SK-N-MC (cell line): ENCODE data around the gene ACADL.

Source experiments
- DNase-seq: peaks from one replicate; pipeline ENCODE4 v3.0.0-alpha.2; 2011; ENCODE audit warnings: low read depth, low spot score
- H3K27ac ChIP-seq: fragments of 200-600 bp; sonication (generic); 2 replicates; pipeline ENCODE4 v1.5.1; 2016; ENCODE audit warnings: mixed run types
- H3K36me3 ChIP-seq: fragments of 200-600 bp; sonication (generic); 2 replicates; pipeline ENCODE4 v1.6.1; 2017; ENCODE audit warnings: antibody characterized with exemption, low read length, mixed read lengths; ENCODE audit not compliant: insufficient read depth
- H3K4me3 ChIP-seq: fragments of 200-600 bp; sonication (generic); 2 replicates; pipeline ENCODE4 v1.5.1; 2016
- H3K9ac ChIP-seq: fragments of 200-600 bp; sonication (generic); 2 replicates; pipeline ENCODE4 v1.8.0; 2017; ENCODE audit warnings: mixed run types, mixed read lengths; ENCODE audit not compliant: insufficient read length
- H3K9me3 ChIP-seq: fragments of 200-600 bp; sonication (generic); 2 replicates; pipeline ENCODE4 v1.6.1; 2017; ENCODE audit warnings: low read depth, mild to moderate bottlenecking, antibody characterized with exemption, low read length, moderate library complexity, mixed read lengths
- EZH2 ChIP-seq: fragments of 200-600 bp; sonication (generic); IDR thresholded peaks from one replicate; pipeline ENCODE4 v1.6.1; 2017; ENCODE audit warnings: antibody characterized with exemption
- FOXP2 ChIP-seq: optimal IDR thresholded peaks from 2 replicates; pipeline ENCODE3; 2011; ENCODE audit warnings: mild to moderate bottlenecking, moderate library complexity; ENCODE audit not compliant: insufficient read depth; ENCODE audit errors: extremely low read length, control extremely low read depth
- POLR2AphosphoS5 ChIP-seq: IDR thresholded peaks from 2 replicates; pipeline ENCODE4 v1.6.1; 2012; ENCODE audit warnings: mild to moderate bottlenecking, low read depth, low read length, borderline replicate concordance

The ACADL gene

GRCh38 chr2:210169516-210170195 lies 55.6 kb downstream of the ACADL start:
- no peaks in the 10 kb centered on the region for H3K36me3 ChIP-seq
- TF ChIP-seq EZH2 = no peak
- TF ChIP-seq POLR2AphosphoS5 = no peak
- no peaks in the 10 kb centered on the region for H3K9me3 ChIP-seq
- DNase-seq = no peak
- peak overlapping the region; percentile 94 for H3K27ac ChIP-seq
- H3K9ac ChIP-seq = peak overlapping the region; percentile 85
- peak overlapping the region; percentile 95 for H3K4me3 ChIP-seq

GRCh38 chr2:210167227-210167626 lies 58.0 kb downstream of the ACADL start:
- DNase-seq = no peak

GRCh38 chr2:210162466-210163124 lies 62.7 kb downstream of the ACADL start:
- Histone ChIP-seq H3K36me3 (peaks cover 12% of the 10 kb centered on the region), H3K9me3 (peaks cover 3% of the 10 kb centered on the region; the same call in 1 of the 2 replicates), H3K4me3 (no peak overlapping the region), H3K9ac (no peak overlapping the region), H3K27ac (peak overlapping the region; percentile 47)
- no peak for TF ChIP-seq FOXP2
- TF ChIP-seq EZH2 = no peak
- no peak for TF ChIP-seq POLR2AphosphoS5
- no peak for DNase-seq

More at GRCh38 chr2:210167227-210167626, 58.0 kb downstream of the ACADL start:
- Histone ChIP-seq H3K4me3 (peak overlapping the region; percentile 67), H3K36me3 (peaks cover 6% of the 10 kb centered on the region; the same call in 1 of the 2 replicates), H3K9ac (peak overlapping the region; percentile 63), H3K9me3 (peaks cover 3% of the 10 kb centered on the region; the same call in 1 of the 2 replicates), H3K27ac (peak overlapping the region; percentile 82)
- no peak for TF ChIP-seq FOXP2
- no peak for TF ChIP-seq POLR2AphosphoS5
- TF ChIP-seq EZH2 = no peak

- H3K36me3 ChIP-seq = peaks cover 28% of the 10 kb centered on the region
- H3K9ac ChIP-seq = no peak overlapping the region
- H3K9me3 ChIP-seq = no peaks in the 10 kb centered on the region
- no peak for TF ChIP-seq FOXP2
- TF ChIP-seq EZH2 = no peak
- no peak for TF ChIP-seq POLR2AphosphoS5
- no peak overlapping the region for H3K27ac ChIP-seq
- DNase-seq = no peak
- no peak overlapping the region for H3K4me3 ChIP-seq
Measured at GRCh38 chr2:210159059-210159458, 66.2 kb downstream of the ACADL start.

GRCh38 chr2:210158236-210158635 lies 67.0 kb downstream of the ACADL start:
- no peak overlapping the region for H3K9ac ChIP-seq
- no peak for DNase-seq
- peaks cover 35% of the 10 kb centered on the region for H3K36me3 ChIP-seq
- no peak overlapping the region for H3K4me3 ChIP-seq
- no peak overlapping the region for H3K27ac ChIP-seq
- TF ChIP-seq EZH2 (no peak), FOXP2 (no peak), POLR2AphosphoS5 (no peak)
- H3K9me3 ChIP-seq = no peaks in the 10 kb centered on the region

GRCh38 chr2:210157526-210157925 lies 67.7 kb downstream of the ACADL start:
- Histone ChIP-seq H3K27ac (no peak overlapping the region), H3K4me3 (no peak overlapping the region)

GRCh38 chr2:210147614-210148013 lies 77.6 kb downstream of the ACADL start:
- Histone ChIP-seq H3K36me3 (peaks cover 67% of the 10 kb centered on the region), H3K9ac (no peak overlapping the region), H3K27ac (no peak overlapping the region), H3K4me3 (no peak overlapping the region), H3K9me3 (no peaks in the 10 kb centered on the region)
- no peak for DNase-seq
- no peak for TF ChIP-seq FOXP2
- TF ChIP-seq EZH2 = no peak
- TF ChIP-seq POLR2AphosphoS5 = no peak

More at GRCh38 chr2:210157526-210157925, 67.7 kb downstream of the ACADL start:
- Histone ChIP-seq H3K9me3 (no peaks in the 10 kb centered on the region), H3K36me3 (peaks cover 35% of the 10 kb centered on the region), H3K9ac (no peak overlapping the region)
- DNase-seq = no peak
- TF ChIP-seq POLR2AphosphoS5 = no peak
